A549 (cell line): ENCODE results near the gene SFRP2. TPM values are rescaled to one million over a fixed set of nuclear protein-coding genes. Genes with fewer than 3 reads are reported as not detected.

Source experiments
- ATAC-seq, 2 experiments: fragments of 200-7000 bp in 1 of 2; fragments of >200 bp in 1 of 2; cut with Nextera tagmentation in 1 of 2; cut with Tn5 transposase in 1 of 2; 3 replicates each; pipeline versions ENCODE4 v1.8.0 to v1.9.1; 2018 to 2020; ENCODE audit warnings: mild to moderate bottlenecking in 1 of 2, moderate library complexity in 1 of 2
- CTCF ChIA-PET: fragments of 300-600 bp; sonication (Branson Sonifier 250); formaldehyde crosslinking; extraction: SDS; loops from one replicate; lab custom pipeline; 2021; ENCODE audit warnings: antibody characterized with exemption, inconsistent platforms; lab: Yijun Ruan, JAX
- POLR2A ChIA-PET: fragments of 350-600 bp; formaldehyde crosslinking; extraction: SDS; loops from one replicate; lab custom pipeline; 2021; ENCODE audit warnings: antibody characterized with exemption, inconsistent platforms; lab: Yijun Ruan, JAX
- DNase-seq, 2 experiments: peaks; one replicate each; pipeline versions ENCODE4 v3.0.0 to v3.0.0-alpha.2; 2011 to 2016; ENCODE audit warnings: low read depth in 1 of 2, low spot score in 1 of 2
- FAIRE-seq: peaks from 2 replicates; lab custom pipeline; 2011; peaks lifted over from hg19 to GRCh38; lab: Jason Lieb, UNC
- H3K27ac ChIP-seq, 2 experiments: fragments of >200 bp; sonication (Bioruptor Twin); formaldehyde crosslinking; 3 replicates each; pipeline ENCODE4 v1.5.1; 2016 to 2017
- H3K4me1 ChIP-seq: fragments of >200 bp; sonication (Bioruptor Twin); formaldehyde crosslinking; 3 replicates; pipeline ENCODE4 v1.6.1; 2016
- H3K4me2 ChIP-seq: fragments of >200 bp; sonication (Bioruptor Twin); formaldehyde crosslinking; 3 replicates; pipeline ENCODE4 v1.6.1; 2016
- H3K4me3 ChIP-seq: fragments of >200 bp; sonication (Bioruptor Twin); formaldehyde crosslinking; 3 replicates; pipeline ENCODE4 v1.5.1; 2016
- H3K9me3 ChIP-seq: fragments of >200 bp; sonication (Bioruptor Twin); formaldehyde crosslinking; 3 replicates; pipeline ENCODE4 v1.6.1; 2016
- BHLHE40 ChIP-seq: IDR thresholded peaks from 2 replicates; pipeline ENCODE4 v1.6.1; 2012; ENCODE audit warnings: low read depth, low read length, inconsistent platforms
- CBX2 ChIP-seq: fragments of 200-600 bp; sonication (generic); IDR thresholded peaks from 2 replicates; pipeline ENCODE4 v1.6.1; 2016; ENCODE audit warnings: low read depth, mild to moderate bottlenecking, borderline replicate concordance
- CBX8 ChIP-seq: fragments of 200-600 bp; sonication (generic); IDR thresholded peaks from 2 replicates; pipeline ENCODE4 v1.6.1; 2016
- CTCF ChIP-seq: fragments of >200 bp; sonication (Bioruptor Twin); formaldehyde crosslinking; IDR thresholded peaks from 3 replicates; pipeline ENCODE4 v1.5.1; 2016
- EHF ChIP-seq: fragments of 250-450 bp; sonication (Bioruptor Pico); IDR thresholded peaks from 2 replicates; pipeline ENCODE4 v1.5.0; 2020; ENCODE audit warnings: mild to moderate bottlenecking
- EP300 ChIP-seq, 2 experiments: fragments of >200 bp; sonication (Bioruptor Twin); formaldehyde crosslinking; IDR thresholded peaks; 2 replicates in 1 of 2; 3 replicates in 1 of 2; pipeline ENCODE4 v1.6.1; 2016 to 2017
- FOSB ChIP-seq: fragments of 250-450 bp; sonication (Bioruptor Pico); IDR thresholded peaks from 2 replicates; pipeline ENCODE4 v1.5.0; 2020; ENCODE audit warnings: mild to moderate bottlenecking, moderate library complexity
- FOXS1 ChIP-seq: fragments of 250-450 bp; sonication (Bioruptor Pico); IDR thresholded peaks from 2 replicates; pipeline ENCODE4 v1.5.0; 2020; ENCODE audit warnings: mild to moderate bottlenecking, moderate library complexity
- GATA3 ChIP-seq: IDR thresholded peaks from 2 replicates; pipeline ENCODE4 v1.6.1; 2012; ENCODE audit warnings: borderline replicate concordance
- HDAC2 ChIP-seq: fragments of 200-600 bp; sonication (generic); IDR thresholded peaks from 2 replicates; pipeline ENCODE4 v1.6.1; 2016
- HEYL ChIP-seq: fragments of 250-450 bp; sonication (Bioruptor Pico); IDR thresholded peaks from 2 replicates; pipeline ENCODE4 v1.8.0; 2021; ENCODE audit warnings: mild to moderate bottlenecking, moderate library complexity
- HOXB13 ChIP-seq: fragments of 250-450 bp; sonication (Bioruptor Pico); IDR thresholded peaks from 2 replicates; pipeline ENCODE4 v1.5.0; 2020; ENCODE audit warnings: low read depth, mild to moderate bottlenecking, moderate library complexity
- JUN ChIP-seq, 2 experiments: fragments of >200 bp; sonication (Bioruptor Twin); formaldehyde crosslinking; IDR thresholded peaks; 2 replicates in 1 of 2; 3 replicates in 1 of 2; pipeline ENCODE4 v1.6.1; 2016 to 2017
- NFE2L2 ChIP-seq: fragments of 150-350 bp; conservative IDR thresholded peaks from 2 replicates; pipeline ENCODE4 v1.6.1; 2014; ENCODE audit warnings: low read length
- NR3C1 ChIP-seq: fragments of >200 bp; sonication (Bioruptor Twin); formaldehyde crosslinking; IDR thresholded peaks from 3 replicates; pipeline ENCODE4 v1.6.1; 2017
- PBX3 ChIP-seq: IDR thresholded peaks from 2 replicates; pipeline ENCODE4 v1.6.1; 2012
- POLR2AphosphoS2 ChIP-seq: conservative IDR thresholded peaks from 2 replicates; pipeline ENCODE4 v1.6.1; 2012; ENCODE audit warnings: low read length, improper control_type of control experiment, inconsistent platforms
- RARB ChIP-seq: fragments of 250-450 bp; sonication (Bioruptor Pico); IDR thresholded peaks from 2 replicates; pipeline ENCODE4 v1.8.0; 2021; ENCODE audit warnings: mild to moderate bottlenecking, moderate library complexity
- RCOR1 ChIP-seq: fragments of 150-350 bp; IDR thresholded peaks from 2 replicates; pipeline ENCODE4 v1.6.1; 2014; ENCODE audit warnings: antibody characterized with exemption, low read length, low read depth
- RNF2 ChIP-seq: fragments of 200-600 bp; sonication (generic); IDR thresholded peaks from 2 replicates; pipeline ENCODE4 v1.6.1; 2016; ENCODE audit warnings: low read depth, mild to moderate bottlenecking, antibody characterized with exemption, moderate library complexity, borderline replicate concordance
- TFCP2L1 ChIP-seq: fragments of 250-450 bp; sonication (Bioruptor Pico); IDR thresholded peaks from 2 replicates; pipeline ENCODE4 v1.5.0; 2021; ENCODE audit warnings: mild to moderate bottlenecking
- WGBS: methylation state at CpG from one replicate; pipeline ENCODE4 v1.1.6; 2017; ENCODE audit errors: missing lambda C conversion rate; 5-methylcytosine and 5-hydroxymethylcytosine counted together
- polyA plus RNA-seq, 4 experiments: library from polyadenylated mRNA; depleted of rRNA in 3 of 4; stranded (reverse); fragments of >200 nt; fragmentation: RNase III in 1 of 4; extraction: RNeasy Plus Mini Kit Qiagen cat#74134 plus additional on column Dnase treatment in 1 of 4; gene quantifications; 2 replicates in 3 of 4; 3 replicates in 1 of 4; pipeline ENCODE4 v1.2.3, GENCODE V29; 2011 to 2017
- TF ChIP-seq, protein P1 (sequence below): IDR thresholded peaks from 2 replicates; pipeline ENCODE4 v1.6.1; 2012; ENCODE audit warnings: low read depth, borderline replicate concordance
- TF ChIP-seq, protein P2 (sequence below): fragments of 200-600 bp; sonication (generic); IDR thresholded peaks from 2 replicates; pipeline ENCODE4 v1.6.1; 2016; ENCODE audit warnings: antibody characterized with exemption, mild to moderate bottlenecking, moderate library complexity
- TF ChIP-seq, protein P3 (sequence below): fragments of 250-450 bp; sonication (Bioruptor Pico); IDR thresholded peaks from 2 replicates; pipeline ENCODE4 v1.5.0; 2020; ENCODE audit warnings: low read depth, mild to moderate bottlenecking, moderate library complexity

SFRP2 gene
- polyA plus RNA-seq, 2 of the 4 experiments (the other 2 are of a cell fraction) = not detected

GRCh38 chr4:153781280-153781679, 7.6 kb downstream of the SFRP2 start:
- FAIRE-seq = no peak
- ChIA-PET POLR2A (no interaction called here), CTCF (no interaction called here)
- no peak overlapping the region for H3K4me2 ChIP-seq
- ATAC-seq = no peak
- H3K9me3 ChIP-seq = no peaks in the 10 kb centered on the region
- WGBS = 43% methylated on average over 17 of the region's 17 CpGs
- no peak for TF ChIP-seq FOSB (CRISPR knock-in tag)
- TF ChIP-seq PBX3 = no peak
- no peak for TF ChIP-seq FOXS1 (CRISPR knock-in tag)
- no peak for TF ChIP-seq HOXB13 (CRISPR knock-in tag)
- TF ChIP-seq NR3C1 = no peak
- no peak for TF ChIP-seq RCOR1
- TF ChIP-seq NFE2L2 = no peak
- no peaks in the 10 kb centered on the region for H3K4me1 ChIP-seq
- no peak for DNase-seq
- H3K27ac ChIP-seq = no peak overlapping the region
- H3K4me3 ChIP-seq = no peak overlapping the region

DNA sequence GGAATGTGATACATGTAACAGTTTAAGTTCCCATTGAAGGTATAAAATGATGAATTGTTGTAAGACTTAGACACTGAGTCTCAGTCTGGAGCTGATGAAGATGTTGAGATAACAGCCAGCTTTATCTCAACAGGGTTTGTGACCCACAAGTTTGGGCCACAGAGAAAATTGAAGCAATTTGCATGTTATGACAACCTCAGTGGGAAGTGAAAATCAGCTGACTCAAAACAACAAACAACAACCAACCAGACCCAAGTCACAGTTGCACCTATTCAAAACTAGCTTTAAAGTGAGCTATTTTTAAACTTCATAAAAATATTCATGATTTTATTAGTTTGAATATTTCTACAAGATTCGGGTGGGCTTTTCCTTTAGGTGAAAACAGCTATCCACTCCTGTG, 8.0 kb downstream of the SFRP2 start:
- ChIA-PET POLR2A (no interaction called here), CTCF (no interaction called here)
- Histone ChIP-seq H3K4me1 (no peaks in the 10 kb centered on the region), H3K4me3 (no peak overlapping the region), H3K4me2 (no peak overlapping the region), H3K9me3 (no peaks in the 10 kb centered on the region), H3K27ac (no peak overlapping the region)
- FAIRE-seq = no peak
- DNase-seq = no peak
- TF ChIP-seq GATA3 = no peak
- TF ChIP-seq CBX2 = no peak
- no peak for TF ChIP-seq JUN (IDR thresholded peaks at IDR 0.05)
- no peak for TF ChIP-seq POLR2AphosphoS2
- TF ChIP-seq EHF (CRISPR knock-in tag) = no peak
- TF ChIP-seq RNF2 = no peak
- no peak for TF ChIP-seq HEYL (CRISPR knock-in tag)
- TF ChIP-seq TFCP2L1 (CRISPR knock-in tag) = no peak
- no peak for TF ChIP-seq PBX3
- ATAC-seq = no peak
- WGBS = 5% methylated on average over 1 of the region's 1 CpG

DNA sequence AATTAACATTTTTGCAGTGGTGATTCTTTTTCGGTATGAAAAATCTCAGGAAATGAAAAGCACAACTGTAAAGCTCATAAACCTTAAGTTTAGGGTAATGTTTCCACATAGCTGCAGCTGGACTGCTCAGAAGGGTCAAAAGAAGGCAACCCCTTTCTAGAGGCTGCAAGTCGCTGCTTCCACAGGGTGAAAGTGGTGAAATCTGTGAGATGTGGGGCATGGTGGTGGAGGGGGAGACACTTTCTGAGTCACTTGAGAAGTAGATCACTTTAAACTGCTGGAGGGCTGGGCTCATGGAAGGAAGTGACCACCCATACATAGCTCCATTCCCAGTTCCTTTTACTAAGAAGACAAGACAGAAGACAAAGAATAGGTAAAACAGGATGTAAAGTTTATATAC, 8.7 kb downstream of the SFRP2 start:
- TF ChIP-seq HDAC2 = no peak
- no peak for TF ChIP-seq EP300 (IDR thresholded peaks at IDR 0.05)
- TF ChIP-seq, protein P1, sequence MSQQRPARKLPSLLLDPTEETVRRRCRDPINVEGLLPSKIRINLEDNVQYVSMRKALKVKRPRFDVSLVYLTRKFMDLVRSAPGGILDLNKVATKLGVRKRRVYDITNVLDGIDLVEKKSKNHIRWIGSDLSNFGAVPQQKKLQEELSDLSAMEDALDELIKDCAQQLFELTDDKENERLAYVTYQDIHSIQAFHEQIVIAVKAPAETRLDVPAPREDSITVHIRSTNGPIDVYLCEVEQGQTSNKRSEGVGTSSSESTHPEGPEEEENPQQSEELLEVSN = no peak
- TF ChIP-seq NR3C1 = no peak
- TF ChIP-seq RARB (CRISPR knock-in tag) = no peak
- TF ChIP-seq, protein P2, sequence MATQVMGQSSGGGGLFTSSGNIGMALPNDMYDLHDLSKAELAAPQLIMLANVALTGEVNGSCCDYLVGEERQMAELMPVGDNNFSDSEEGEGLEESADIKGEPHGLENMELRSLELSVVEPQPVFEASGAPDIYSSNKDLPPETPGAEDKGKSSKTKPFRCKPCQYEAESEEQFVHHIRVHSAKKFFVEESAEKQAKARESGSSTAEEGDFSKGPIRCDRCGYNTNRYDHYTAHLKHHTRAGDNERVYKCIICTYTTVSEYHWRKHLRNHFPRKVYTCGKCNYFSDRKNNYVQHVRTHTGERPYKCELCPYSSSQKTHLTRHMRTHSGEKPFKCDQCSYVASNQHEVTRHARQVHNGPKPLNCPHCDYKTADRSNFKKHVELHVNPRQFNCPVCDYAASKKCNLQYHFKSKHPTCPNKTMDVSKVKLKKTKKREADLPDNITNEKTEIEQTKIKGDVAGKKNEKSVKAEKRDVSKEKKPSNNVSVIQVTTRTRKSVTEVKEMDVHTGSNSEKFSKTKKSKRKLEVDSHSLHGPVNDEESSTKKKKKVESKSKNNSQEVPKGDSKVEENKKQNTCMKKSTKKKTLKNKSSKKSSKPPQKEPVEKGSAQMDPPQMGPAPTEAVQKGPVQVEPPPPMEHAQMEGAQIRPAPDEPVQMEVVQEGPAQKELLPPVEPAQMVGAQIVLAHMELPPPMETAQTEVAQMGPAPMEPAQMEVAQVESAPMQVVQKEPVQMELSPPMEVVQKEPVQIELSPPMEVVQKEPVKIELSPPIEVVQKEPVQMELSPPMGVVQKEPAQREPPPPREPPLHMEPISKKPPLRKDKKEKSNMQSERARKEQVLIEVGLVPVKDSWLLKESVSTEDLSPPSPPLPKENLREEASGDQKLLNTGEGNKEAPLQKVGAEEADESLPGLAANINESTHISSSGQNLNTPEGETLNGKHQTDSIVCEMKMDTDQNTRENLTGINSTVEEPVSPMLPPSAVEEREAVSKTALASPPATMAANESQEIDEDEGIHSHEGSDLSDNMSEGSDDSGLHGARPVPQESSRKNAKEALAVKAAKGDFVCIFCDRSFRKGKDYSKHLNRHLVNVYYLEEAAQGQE = no peak
- no peak for TF ChIP-seq BHLHE40
- TF ChIP-seq CBX8 = no peak
- TF ChIP-seq, protein P3, sequence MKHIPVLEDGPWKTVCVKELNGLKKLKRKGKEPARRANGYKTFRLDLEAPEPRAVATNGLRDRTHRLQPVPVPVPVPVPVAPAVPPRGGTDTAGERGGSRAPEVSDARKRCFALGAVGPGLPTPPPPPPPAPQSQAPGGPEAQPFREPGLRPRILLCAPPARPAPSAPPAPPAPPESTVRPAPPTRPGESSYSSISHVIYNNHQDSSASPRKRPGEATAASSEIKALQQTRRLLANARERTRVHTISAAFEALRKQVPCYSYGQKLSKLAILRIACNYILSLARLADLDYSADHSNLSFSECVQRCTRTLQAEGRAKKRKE (CRISPR knock-in tag) = no peak
- no peak for TF ChIP-seq CTCF
- ChIA-PET POLR2A (no interaction called here), CTCF (no interaction called here)
- ATAC-seq = no peak
- Histone ChIP-seq H3K4me1 (no peaks in the 10 kb centered on the region), H3K4me2 (no peak overlapping the region), H3K27ac (no peak overlapping the region), H3K4me3 (no peak overlapping the region), H3K9me3 (no peaks in the 10 kb centered on the region)
- WGBS = 0% methylated on average over 2 of the region's 2 CpGs
- FAIRE-seq = no peak
- DNase-seq = no peak
